OCI-LY3 (cell line): ENCODE data around the gene NKAIN2.

Experiments used
- H2AFZ ChIP-seq: fragments of 200-600, 300-600 bp; shearing (Covaris generic); 2 replicates; pipeline ENCODE4 v1.6.0; 2014; ENCODE audit warnings: antibody characterized with exemption, low read depth, low read length
- H3K27ac ChIP-seq: fragments of 200-600, 300-600 bp; sonication (generic); 2 replicates; pipeline ENCODE4 v1.5.1; 2014; ENCODE audit warnings: mild to moderate bottlenecking, low read length, moderate library complexity, mixed read lengths
- H3K27me3 ChIP-seq: fragments of 200-600, 300-600 bp; sonication (generic); 2 replicates; pipeline ENCODE4 v1.6.1; 2014; ENCODE audit warnings: low read depth, low read length, mixed read lengths
- H3K36me3 ChIP-seq: fragments of 200-600, 300-600 bp; sonication (generic); replicated peaks from 2 replicates; pipeline ENCODE3; 2014; ENCODE audit warnings: low read depth, low read length, mixed read lengths
- H3K4me1 ChIP-seq: fragments of 300-600, 200-600 bp; sonication (generic); 2 replicates; pipeline ENCODE4 v1.6.1; 2014; ENCODE audit warnings: low read length, mixed read lengths
- H3K4me2 ChIP-seq: fragments of 200-600, 300-600 bp; sonication (generic); 2 replicates; pipeline ENCODE4 v1.6.1; 2014; ENCODE audit warnings: low read length, mixed read lengths
- H3K4me3 ChIP-seq: fragments of 300-600, 200-600 bp; sonication (generic); 2 replicates; pipeline ENCODE4 v1.5.1; 2014; ENCODE audit warnings: antibody characterized with exemption, mild to moderate bottlenecking, low read length, moderate library complexity
- H3K79me2 ChIP-seq: fragments of 300-600, 200-600 bp; shearing (Covaris generic); 2 replicates; pipeline ENCODE4 v1.6.1; 2014; ENCODE audit warnings: mild to moderate bottlenecking, low read length, mixed read lengths
- H3K9ac ChIP-seq: fragments of 300-600, 200-600 bp; shearing (Covaris generic); 2 replicates; pipeline ENCODE4 v1.6.0; 2014; ENCODE audit warnings: mild to moderate bottlenecking, low read length, moderate library complexity
- H3K9me3 ChIP-seq: fragments of 200-600, 300-600 bp; shearing (Covaris generic); 2 replicates; pipeline ENCODE4 v1.6.1; 2014; ENCODE audit warnings: low read length, mixed read lengths; ENCODE audit not compliant: insufficient read depth
- H4K20me1 ChIP-seq: fragments of 200-600, 300-600 bp; sonication (generic); 2 replicates; pipeline ENCODE4 v1.6.1; 2016; ENCODE audit warnings: low read length, mixed read lengths; ENCODE audit not compliant: insufficient read depth
- EZH2phosphoT487 ChIP-seq: fragments of 200-600 bp; shearing (Covaris generic); IDR thresholded peaks from 2 replicates; pipeline ENCODE4 v1.6.1; 2018; ENCODE audit warnings: antibody characterized with exemption, mixed run types, low read depth
- TF ChIP-seq, protein P1 (sequence below): fragments of 200-600, 300-600 bp; sonication (generic); IDR thresholded peaks from 2 replicates; pipeline ENCODE4 v1.5.1; 2014; ENCODE audit warnings: antibody characterized with exemption, low read length, low read depth

NKAIN2 gene

DNA sequence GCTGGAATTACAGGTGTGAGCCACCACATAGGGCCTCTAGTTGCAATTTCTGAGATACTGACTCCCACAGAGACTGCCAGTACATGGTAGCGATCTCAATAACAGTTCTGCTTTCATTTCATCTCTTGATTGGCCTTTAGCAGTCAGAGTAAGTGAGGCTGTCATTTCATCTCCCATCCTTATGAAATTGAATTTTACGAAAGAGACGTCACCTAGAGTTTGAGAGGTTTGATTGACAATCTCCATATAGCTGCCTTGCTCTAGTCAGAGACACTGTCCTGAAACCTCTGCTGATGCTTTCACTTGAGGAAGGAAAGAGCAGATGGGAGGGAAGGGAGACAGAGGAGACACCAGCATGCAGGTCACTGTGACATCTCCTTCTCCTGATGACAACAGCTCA, 466.1 kb downstream of the NKAIN2 start:
- H3K4me2 ChIP-seq: no peak overlapping the region
- H3K9me3 ChIP-seq: no peaks in the 10 kb centered on the region
- no peaks in the 10 kb centered on the region for H3K36me3 ChIP-seq
- H2AFZ ChIP-seq: no peak overlapping the region
- no peaks in the 10 kb centered on the region for H3K79me2 ChIP-seq
- no peak overlapping the region for H3K27ac ChIP-seq
- H3K4me1 ChIP-seq: no peaks in the 10 kb centered on the region
- no peaks in the 10 kb centered on the region for H3K27me3 ChIP-seq
- no peak overlapping the region for H3K9ac ChIP-seq
- TF ChIP-seq EZH2phosphoT487: no peak
- TF ChIP-seq, protein P1, sequence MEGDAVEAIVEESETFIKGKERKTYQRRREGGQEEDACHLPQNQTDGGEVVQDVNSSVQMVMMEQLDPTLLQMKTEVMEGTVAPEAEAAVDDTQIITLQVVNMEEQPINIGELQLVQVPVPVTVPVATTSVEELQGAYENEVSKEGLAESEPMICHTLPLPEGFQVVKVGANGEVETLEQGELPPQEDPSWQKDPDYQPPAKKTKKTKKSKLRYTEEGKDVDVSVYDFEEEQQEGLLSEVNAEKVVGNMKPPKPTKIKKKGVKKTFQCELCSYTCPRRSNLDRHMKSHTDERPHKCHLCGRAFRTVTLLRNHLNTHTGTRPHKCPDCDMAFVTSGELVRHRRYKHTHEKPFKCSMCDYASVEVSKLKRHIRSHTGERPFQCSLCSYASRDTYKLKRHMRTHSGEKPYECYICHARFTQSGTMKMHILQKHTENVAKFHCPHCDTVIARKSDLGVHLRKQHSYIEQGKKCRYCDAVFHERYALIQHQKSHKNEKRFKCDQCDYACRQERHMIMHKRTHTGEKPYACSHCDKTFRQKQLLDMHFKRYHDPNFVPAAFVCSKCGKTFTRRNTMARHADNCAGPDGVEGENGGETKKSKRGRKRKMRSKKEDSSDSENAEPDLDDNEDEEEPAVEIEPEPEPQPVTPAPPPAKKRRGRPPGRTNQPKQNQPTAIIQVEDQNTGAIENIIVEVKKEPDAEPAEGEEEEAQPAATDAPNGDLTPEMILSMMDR: no peak
- no peak overlapping the region for H3K4me3 ChIP-seq
- no peaks in the 10 kb centered on the region for H4K20me1 ChIP-seq

DNA sequence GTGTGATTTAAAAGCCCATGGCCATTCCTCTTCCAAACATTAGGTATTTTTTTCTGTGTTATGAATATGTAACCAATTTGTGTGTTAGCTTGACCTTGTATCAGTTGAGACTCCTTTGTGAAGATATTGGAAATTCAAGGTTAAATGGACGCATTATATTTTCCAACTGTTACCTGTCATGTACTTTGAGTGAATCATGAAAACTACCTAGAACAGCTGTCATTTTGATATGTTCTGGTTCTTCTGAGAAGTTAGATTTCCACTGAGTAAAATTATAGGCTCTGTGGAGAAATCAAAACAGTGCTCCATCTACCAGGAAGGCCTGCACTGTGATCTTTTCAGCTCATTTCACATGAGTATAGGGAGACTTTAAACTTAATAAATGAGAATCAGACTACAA, 470.0 kb downstream of the NKAIN2 start:
- H3K36me3 ChIP-seq: no peaks in the 10 kb centered on the region

DNA sequence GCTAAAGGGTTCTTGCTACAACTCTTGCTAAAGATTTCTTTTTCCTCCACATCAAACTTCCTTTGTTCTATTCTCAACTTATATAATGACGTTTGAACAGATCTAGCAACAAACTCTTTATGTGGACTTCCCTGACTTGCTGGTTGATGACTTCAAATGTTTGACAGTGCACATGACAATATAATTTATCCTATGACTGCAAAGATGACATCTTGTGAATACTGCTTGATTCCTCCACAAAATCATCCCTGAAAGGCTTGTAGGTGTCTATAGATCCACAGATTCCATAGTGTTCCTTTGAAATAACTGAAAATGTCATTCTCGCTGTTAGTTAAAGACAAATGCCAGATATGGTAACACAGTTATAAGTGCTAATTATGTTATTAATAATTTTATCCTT, 478.9 kb downstream of the NKAIN2 start:
- no peaks in the 10 kb centered on the region for H3K4me1 ChIP-seq
- H3K9me3 ChIP-seq: no peaks in the 10 kb centered on the region
- H3K79me2 ChIP-seq: no peaks in the 10 kb centered on the region
- no peak for TF ChIP-seq EZH2phosphoT487
- TF ChIP-seq, protein P1: no peak
- no peaks in the 10 kb centered on the region for H3K27me3 ChIP-seq
- H3K4me2 ChIP-seq: no peak overlapping the region
- no peak overlapping the region for H3K27ac ChIP-seq
- no peak overlapping the region for H3K9ac ChIP-seq
- no peak overlapping the region for H3K4me3 ChIP-seq
- no peaks in the 10 kb centered on the region for H4K20me1 ChIP-seq
- H3K36me3 ChIP-seq: no peaks in the 10 kb centered on the region
- H2AFZ ChIP-seq: no peak overlapping the region

More for the DNA sequence above, 470.0 kb downstream of the NKAIN2 start:
- Histone ChIP-seq H3K4me3 (no peak overlapping the region), H3K27ac (no peak overlapping the region), H3K9me3 (no peaks in the 10 kb centered on the region), H3K4me1 (no peaks in the 10 kb centered on the region), H3K4me2 (no peak overlapping the region), H4K20me1 (no peaks in the 10 kb centered on the region), H3K79me2 (no peaks in the 10 kb centered on the region), H3K27me3 (no peaks in the 10 kb centered on the region), H2AFZ (no peak overlapping the region), H3K9ac (no peak overlapping the region)
- no peak for TF ChIP-seq EZH2phosphoT487
- TF ChIP-seq, protein P1: no peak

DNA sequence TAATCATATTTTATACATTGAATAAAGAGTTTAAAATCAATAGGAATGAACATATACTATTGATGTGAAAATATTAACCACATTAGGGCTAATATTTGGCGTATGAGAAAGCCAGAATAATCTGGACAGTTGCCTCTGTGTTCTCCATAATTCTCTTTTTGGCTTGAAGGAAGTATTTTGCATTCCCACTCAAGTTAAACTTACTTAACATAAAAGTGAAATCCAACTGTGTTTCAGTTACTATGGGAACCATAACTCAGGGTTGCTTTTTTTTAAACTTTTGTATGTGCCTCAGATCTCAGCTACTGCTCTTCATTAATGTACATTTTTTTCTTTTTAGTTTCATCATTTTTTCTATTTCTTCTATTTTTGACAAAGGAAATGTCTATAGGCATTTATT, 479.8 kb downstream of the NKAIN2 start:
- Histone ChIP-seq H4K20me1 (no peaks in the 10 kb centered on the region), H3K4me2 (no peak overlapping the region), H3K79me2 (no peaks in the 10 kb centered on the region), H3K9ac (no peak overlapping the region), H3K27me3 (no peaks in the 10 kb centered on the region), H3K27ac (no peak overlapping the region), H3K9me3 (no peaks in the 10 kb centered on the region), H3K36me3 (no peaks in the 10 kb centered on the region), H3K4me1 (no peaks in the 10 kb centered on the region), H2AFZ (no peak overlapping the region), H3K4me3 (no peak overlapping the region)
- TF ChIP-seq EZH2phosphoT487: no peak
- TF ChIP-seq, protein P1: no peak
